Measurements from ENCODE around the gene DLGAP1. TPM values are rescaled to one million over a fixed set of nuclear protein-coding genes. Genes with fewer than 3 reads are reported as not detected.
"Not testable (repeated sequence)": the region's sequence is repeated elsewhere in the genome, so short reads cannot be mapped to it uniquely, and the experiment has no call there.

DLGAP1 gene
- total and polyA plus RNA-seq, 2 experiments from 2014 or later = 0.13 to 0.22 TPM

GRCh38 chr18:4319738-4320677, 135.1 kb downstream of the DLGAP1 start:
- TF ChIP-seq EZH2phosphoT487 (IDR thresholded peaks at IDR 0.05; ENCODE audit: insufficient read depth, low read depth) = no peak
- TF ChIP-seq EZH2 (IDR thresholded peaks at IDR 0.05; ENCODE audit: insufficient read depth, poor library complexity, severe bottlenecking) = no peak
- Histone ChIP-seq H4K20me1 (ENCODE audit: insufficient read depth) (no peaks in the 10 kb centered on the region), H3K4me2 (ENCODE audit: unreplicated experiment) (no peak overlapping the region), H3K4me3 (no peak overlapping the region), H3K9ac (no peak overlapping the region), H3K9me2 (ENCODE audit: insufficient read depth) (no peaks in the 10 kb centered on the region), H3K27me3 (replicated peaks; ENCODE audit: insufficient read depth) (no peaks in the 10 kb centered on the region), H3F3A (ENCODE audit: insufficient read depth) (no peaks in the 10 kb centered on the region), H3K4me1 (ENCODE audit: insufficient read depth) (no peaks in the 10 kb centered on the region), H2AFZ (no peak overlapping the region), H3K79me2 (ENCODE audit: insufficient read depth) (no peaks in the 10 kb centered on the region), H3K9me3 (ENCODE audit: low read depth) (no peaks in the 10 kb centered on the region), H3K36me3 (ENCODE audit: low read depth) (no peaks in the 10 kb centered on the region), H3K27ac (no peak overlapping the region)
- WGBS, 2 experiments (ENCODE audit: low coverage in 1 of 2, low lambda C conversion rate in 2 of 2, missing lambda C conversion rate in 2 of 2) = 16% methylated on average over 3 of the region's 3 CpGs
- in situ Hi-C loops (cut with MboI) = no loop called here
- DNase-seq = no peak

- no peaks in the 10 kb centered on the region for H3K4me1 ChIP-seq (ENCODE audit: insufficient read depth)
- H2AFZ ChIP-seq = no peak overlapping the region
- no peaks in the 10 kb centered on the region for H3K27me3 ChIP-seq (replicated peaks; ENCODE audit: insufficient read depth)
- TF ChIP-seq EZH2 (IDR thresholded peaks at IDR 0.05; ENCODE audit: insufficient read depth, poor library complexity, severe bottlenecking) (no peak), EZH2phosphoT487 (IDR thresholded peaks at IDR 0.05; ENCODE audit: insufficient read depth, low read depth) (no peak)
- no peaks in the 10 kb centered on the region for H3K9me2 ChIP-seq (ENCODE audit: insufficient read depth)
- no peaks in the 10 kb centered on the region for H3F3A ChIP-seq (ENCODE audit: insufficient read depth)
- DNase-seq = no peak
- no peaks in the 10 kb centered on the region for H3K79me2 ChIP-seq (ENCODE audit: insufficient read depth)
- no peak overlapping the region for H3K4me2 ChIP-seq (ENCODE audit: unreplicated experiment)
- no peaks in the 10 kb centered on the region for H3K36me3 ChIP-seq (ENCODE audit: low read depth)
- no peaks in the 10 kb centered on the region for H4K20me1 ChIP-seq (ENCODE audit: insufficient read depth)
- in situ Hi-C loops (cut with MboI) = no loop called here
- H3K27ac ChIP-seq = no peak overlapping the region
- H3K9me3 ChIP-seq (ENCODE audit: low read depth) = no peaks in the 10 kb centered on the region
- H3K4me3 ChIP-seq = no peak overlapping the region
- WGBS, 2 experiments (ENCODE audit: low coverage in 1 of 2, low lambda C conversion rate in 2 of 2, missing lambda C conversion rate in 2 of 2) = 13 to 15% methylated on average over 5 of the region's 5 CpGs
- no peak overlapping the region for H3K9ac ChIP-seq
These were observed 136.8 kb downstream of the DLGAP1 start for GRCh38 chr18:4318311-4318710.

GRCh38 chr18:4311945-4312344, 143.2 kb downstream of the DLGAP1 start:
- H3K9me2 ChIP-seq (ENCODE audit: insufficient read depth); H3F3A ChIP-seq (ENCODE audit: insufficient read depth); H4K20me1 ChIP-seq (ENCODE audit: insufficient read depth); H3K36me3 ChIP-seq (ENCODE audit: low read depth); DNase-seq; H3K9ac ChIP-seq; H3K27ac ChIP-seq; H2AFZ ChIP-seq; in situ Hi-C loops (cut with MboI); H3K4me1 ChIP-seq (ENCODE audit: insufficient read depth); H3K79me2 ChIP-seq (ENCODE audit: insufficient read depth); H3K9me3 ChIP-seq (ENCODE audit: low read depth); H3K4me3 ChIP-seq; H3K4me2 ChIP-seq (ENCODE audit: unreplicated experiment); H3K27me3 ChIP-seq (replicated peaks; ENCODE audit: insufficient read depth): not testable (repeated sequence)
- WGBS, 2 experiments (ENCODE audit: low coverage in 1 of 2, low lambda C conversion rate in 2 of 2, missing lambda C conversion rate in 2 of 2) = 25 to 27% methylated on average over 4 of the region's 4 CpGs

- DNase-seq = no peak
- in situ Hi-C loops (cut with MboI) = no loop called here
- no peak overlapping the region for H3K9ac ChIP-seq
These were observed 144.0 kb downstream of the DLGAP1 start for GRCh38 chr18:4311136-4311535.

More at GRCh38 chr18:4311136-4311535, 144.0 kb downstream of the DLGAP1 start:
- Histone ChIP-seq H2AFZ (no peak overlapping the region), H3K4me3 (no peak overlapping the region), H3F3A (ENCODE audit: insufficient read depth) (no peaks in the 10 kb centered on the region), H3K27ac (no peak overlapping the region), H3K79me2 (ENCODE audit: insufficient read depth) (no peaks in the 10 kb centered on the region), H3K36me3 (ENCODE audit: low read depth) (no peaks in the 10 kb centered on the region), H3K9me2 (ENCODE audit: insufficient read depth) (no peaks in the 10 kb centered on the region), H3K4me2 (ENCODE audit: unreplicated experiment) (no peak overlapping the region), H3K9me3 (ENCODE audit: low read depth) (no peaks in the 10 kb centered on the region), H3K27me3 (replicated peaks; ENCODE audit: insufficient read depth) (no peaks in the 10 kb centered on the region), H4K20me1 (ENCODE audit: insufficient read depth) (no peaks in the 10 kb centered on the region), H3K4me1 (ENCODE audit: insufficient read depth) (no peaks in the 10 kb centered on the region)
- 24 to 33% methylated on average over 1 of the region's 1 CpG for WGBS, 2 experiments (ENCODE audit: low coverage in 1 of 2, low lambda C conversion rate in 2 of 2, missing lambda C conversion rate in 2 of 2)
- no peak for TF ChIP-seq EZH2phosphoT487 (IDR thresholded peaks at IDR 0.05; ENCODE audit: insufficient read depth, low read depth)
- no peak for TF ChIP-seq EZH2 (IDR thresholded peaks at IDR 0.05; ENCODE audit: insufficient read depth, poor library complexity, severe bottlenecking)
